HG03571 (cell line): ENCODE measurements around the gene TRIM45.
"Not testable (repeated sequence)": the region's sequence is repeated elsewhere in the genome, so short reads cannot be mapped to it uniquely, and the experiment has no call there.

Experiments
- ATAC-seq: cut with Tn5 transposase; IDR thresholded peaks from one replicate; pipeline ENCODE4 v1.9.1; 2021; ENCODE audit not compliant: unreplicated experiment

TRIM45 gene

DNA sequence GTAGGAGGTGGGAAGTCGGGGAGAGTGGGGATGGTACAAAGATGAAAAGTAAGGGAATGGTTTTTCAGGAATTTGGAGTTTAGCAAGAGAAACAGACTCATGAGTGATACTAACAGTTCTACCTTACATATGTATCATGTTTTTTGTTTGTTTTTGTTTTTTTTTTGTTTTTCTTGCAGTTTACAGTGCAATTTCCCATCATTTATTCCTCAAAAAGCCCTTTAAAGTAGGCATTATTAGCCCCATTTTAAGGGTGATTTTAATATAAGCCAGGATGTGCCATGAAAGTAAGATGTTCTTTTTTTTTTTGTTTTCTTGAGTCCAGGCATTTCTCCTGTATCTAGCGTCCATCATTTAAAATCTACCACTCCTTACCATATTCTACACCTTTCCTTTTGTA lies 13.8 kb upstream of the TRIM45 start:
- ATAC-seq: no peak

- no peak for ATAC-seq
These were observed 9.0 kb upstream of the TRIM45 start for GRCh38 chr1:117130526-117130925.

DNA sequence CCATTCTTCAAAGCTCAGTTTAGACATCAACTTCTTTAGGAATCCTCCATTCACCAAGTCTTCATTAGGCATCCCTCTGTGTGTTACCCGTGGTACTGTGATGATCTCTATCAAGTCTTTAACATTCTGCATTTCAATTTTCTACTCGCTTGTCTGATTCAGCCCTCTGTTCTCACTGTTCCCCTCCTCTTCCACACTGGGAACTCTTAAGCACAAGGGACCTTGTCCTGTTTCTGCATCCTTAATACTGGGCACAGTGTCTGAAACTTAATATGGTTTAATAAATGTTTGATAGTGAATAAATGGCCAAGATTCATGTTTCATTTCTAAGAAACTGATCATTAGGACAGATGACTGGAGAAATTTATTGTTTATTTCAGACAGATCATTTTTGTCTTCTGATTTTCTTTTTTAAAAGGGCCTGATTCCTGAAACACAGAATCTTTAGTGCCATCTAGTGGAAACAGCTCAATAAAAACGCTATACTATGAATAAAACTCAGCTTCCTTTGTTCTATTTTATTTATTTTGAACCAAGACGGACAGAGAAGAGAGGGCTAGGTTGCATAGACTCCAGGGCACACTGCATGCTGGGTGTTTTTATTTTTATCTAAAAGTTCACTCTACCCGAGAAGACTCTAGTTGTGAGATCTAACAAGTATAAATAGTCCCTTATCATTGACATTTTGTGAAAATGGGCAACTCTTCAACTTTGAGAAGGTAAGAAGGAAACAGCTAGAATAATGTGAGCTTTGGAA lies 7.0 kb upstream of the TRIM45 start:
- no peak for ATAC-seq

DNA sequence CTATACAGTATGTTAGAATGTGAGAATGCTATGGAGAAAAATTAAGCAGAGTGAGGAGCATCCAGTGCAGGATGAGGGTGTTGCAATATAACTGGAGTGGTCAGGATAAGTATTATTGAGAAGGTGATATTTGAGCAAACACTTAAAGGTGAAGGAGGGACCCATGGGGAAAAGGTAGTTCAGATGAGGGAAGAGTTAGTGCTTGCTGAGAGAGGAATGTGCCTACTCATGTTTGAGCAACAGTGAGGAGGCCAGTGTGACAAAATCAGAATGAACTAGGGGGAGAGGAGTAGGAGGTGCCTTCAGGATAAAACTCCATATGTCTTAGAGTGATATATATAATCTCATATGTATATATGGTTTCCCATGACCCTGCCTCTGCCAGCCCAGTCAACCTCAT lies 6.2 kb upstream of the TRIM45 start:
- no peak for ATAC-seq

DNA sequence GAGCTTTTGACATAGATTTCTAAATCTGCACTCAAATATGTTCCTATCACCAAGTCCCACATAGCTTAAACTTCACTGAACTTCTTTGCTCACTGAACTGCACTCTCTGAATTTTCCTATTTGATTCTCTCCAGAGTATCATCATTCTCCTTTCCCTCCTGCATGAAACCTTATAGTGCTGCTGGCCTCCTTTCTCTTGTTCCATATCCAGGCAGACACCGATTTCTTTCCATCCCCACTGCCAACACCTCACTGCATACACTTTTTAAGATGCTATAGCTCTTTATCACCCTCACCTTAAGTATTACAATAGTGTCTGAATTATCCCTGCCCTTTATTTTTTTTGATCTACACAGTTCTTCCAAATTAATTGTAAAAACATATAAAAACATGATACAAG lies 3.1 kb upstream of the TRIM45 start:
- ATAC-seq: no peak

- ATAC-seq: no peak
These were observed 1.7 kb upstream of the TRIM45 start for GRCh38 chr1:117123274-117123673.

DNA sequence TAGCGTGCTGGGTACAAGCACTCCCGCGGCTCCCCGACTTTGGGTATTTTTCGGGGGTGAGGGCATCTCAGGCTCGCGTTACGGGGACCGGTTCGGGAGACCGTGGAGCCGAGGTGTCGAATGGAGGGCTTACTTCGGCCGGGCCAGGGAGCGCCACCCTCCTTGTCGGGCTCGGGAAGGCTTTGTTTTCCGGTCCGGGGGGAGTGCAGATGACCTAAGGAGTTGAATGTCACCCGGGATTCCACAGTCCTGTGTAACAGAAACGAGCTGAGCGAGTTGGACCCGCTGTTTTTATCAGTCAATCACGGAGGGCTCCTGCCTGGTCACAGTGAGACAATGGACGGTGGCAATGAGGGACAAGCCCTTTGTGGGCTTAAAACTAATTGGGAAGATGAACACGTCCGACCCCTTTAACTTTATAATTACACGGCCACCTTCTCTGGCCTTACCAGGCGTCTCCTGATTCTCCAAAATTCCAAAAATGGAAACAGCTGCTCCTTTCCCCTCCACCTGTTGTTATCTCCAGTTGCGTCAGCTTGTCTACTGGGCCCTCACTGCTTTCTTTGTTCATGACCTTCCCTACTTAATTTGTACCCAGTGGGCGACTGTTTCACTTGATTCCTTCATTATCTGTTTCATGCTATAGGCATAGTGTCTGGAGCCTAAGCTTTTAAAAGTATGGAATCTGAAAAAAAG lies 929 bp upstream of the TRIM45 start:
- peak; percentile 0 for ATAC-seq

- ATAC-seq: no peak
These were observed 568 bp downstream of the TRIM45 start for GRCh38 chr1:117120774-117121588.

DNA sequence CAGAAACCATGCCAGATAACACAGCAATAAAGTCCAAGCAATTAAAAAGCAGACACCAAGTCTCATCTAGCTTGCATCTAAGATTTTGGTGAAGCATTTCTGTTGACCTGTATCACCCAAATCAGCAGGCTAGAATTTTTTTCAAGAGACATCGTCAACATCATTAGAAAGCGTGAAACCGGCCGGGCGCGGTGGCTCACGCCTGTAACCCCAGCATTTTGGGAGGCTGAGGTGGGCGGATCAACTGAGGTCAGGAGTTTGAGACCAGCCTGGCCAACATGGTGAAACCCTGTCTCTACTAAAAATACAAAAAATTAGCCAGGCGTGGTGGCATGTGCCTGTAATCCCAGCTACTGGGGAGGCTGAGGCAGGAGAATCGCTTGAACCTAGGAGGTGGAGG lies 2.4 kb downstream of the TRIM45 start:
- ATAC-seq: not testable (repeated sequence)

GRCh38 chr1:117118137-117118536 lies 3.4 kb downstream of the TRIM45 start:
- no peak for ATAC-seq

DNA sequence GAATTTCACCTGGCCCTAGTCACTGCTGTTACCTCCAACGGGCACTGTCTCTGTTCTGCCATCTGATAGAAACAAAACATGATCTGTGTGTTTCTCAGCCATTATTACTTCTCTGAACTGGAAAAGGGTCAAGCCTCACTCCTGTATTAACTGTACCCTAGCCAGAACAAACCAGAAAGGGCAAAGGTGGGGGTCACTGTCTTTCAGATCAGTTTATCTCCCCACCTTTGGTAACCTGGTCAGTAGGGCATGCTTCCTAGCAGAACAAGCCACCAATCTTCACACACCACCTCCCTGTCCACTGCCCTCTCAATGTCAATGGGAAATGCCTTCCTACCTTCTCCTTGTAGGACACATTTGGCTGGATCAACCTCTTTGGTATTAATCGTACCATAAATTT lies 3.9 kb downstream of the TRIM45 start:
- no peak for ATAC-seq

GRCh38 chr1:117116784-117117130 lies 4.8 kb downstream of the TRIM45 start:
- ATAC-seq: no peak

- ATAC-seq: no peak
These were observed 5.3 kb downstream of the TRIM45 start for GRCh38 chr1:117116090-117116783.

DNA sequence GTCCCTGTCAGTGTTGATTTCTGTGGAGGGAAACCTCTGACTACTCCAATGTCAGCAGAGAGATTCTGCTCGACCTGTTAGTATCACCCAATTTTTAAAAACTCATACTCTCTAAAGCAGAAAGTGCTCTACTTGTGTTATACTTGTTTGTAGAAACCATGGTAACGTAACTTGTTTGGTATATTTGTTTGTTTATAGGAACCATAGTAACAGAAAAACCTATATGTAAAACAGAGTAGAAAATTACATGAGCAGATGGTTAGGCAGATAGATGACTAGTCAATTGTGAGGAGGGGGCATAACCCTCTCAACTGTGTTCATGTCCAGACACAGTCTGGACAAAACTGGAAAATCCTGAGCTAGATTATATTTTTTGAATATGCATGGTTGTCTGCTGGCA lies 6.7 kb downstream of the TRIM45 start:
- ATAC-seq: no peak

GRCh38 chr1:117113199-117113598 lies 8.3 kb downstream of the TRIM45 start:
- no peak for ATAC-seq

DNA sequence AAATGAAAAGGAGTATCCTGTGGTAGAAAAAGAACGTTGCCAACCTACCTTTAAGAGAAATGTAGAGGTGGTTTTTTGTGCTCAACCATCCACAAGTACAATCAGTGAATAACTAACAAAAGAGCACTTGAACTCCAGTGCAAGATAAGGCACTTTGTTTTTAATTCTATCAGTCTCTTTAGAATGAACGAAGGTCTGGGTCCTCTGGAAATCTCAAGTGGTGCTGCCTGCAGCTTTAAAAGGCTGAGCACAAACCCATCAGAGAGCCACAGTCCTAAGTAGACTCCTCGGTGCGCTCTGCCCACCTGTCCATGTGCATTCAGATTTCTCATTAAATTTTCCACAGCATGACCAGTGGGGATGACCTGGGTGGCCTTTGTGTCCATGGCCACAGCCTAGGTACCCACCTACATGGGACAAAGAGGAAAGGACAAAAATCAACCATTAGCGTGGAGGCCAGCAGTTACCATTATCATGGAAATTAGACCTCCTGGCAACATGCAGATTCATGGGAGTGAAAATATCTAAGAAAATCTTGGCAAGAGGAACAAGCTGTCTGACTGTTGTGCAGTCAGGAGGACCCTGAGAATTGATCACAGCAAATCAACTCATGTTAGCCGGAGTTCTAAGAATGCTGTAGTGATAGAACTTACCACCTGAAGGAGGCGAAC lies 9.4 kb downstream of the TRIM45 start:
- ATAC-seq: no peak

GRCh38 chr1:117110774-117111173 lies 10.8 kb downstream of the TRIM45 start:
- ATAC-seq: no peak

- ATAC-seq: no peak
These were observed 14.2 kb downstream of the TRIM45 start for GRCh38 chr1:117107364-117107763.

DNA sequence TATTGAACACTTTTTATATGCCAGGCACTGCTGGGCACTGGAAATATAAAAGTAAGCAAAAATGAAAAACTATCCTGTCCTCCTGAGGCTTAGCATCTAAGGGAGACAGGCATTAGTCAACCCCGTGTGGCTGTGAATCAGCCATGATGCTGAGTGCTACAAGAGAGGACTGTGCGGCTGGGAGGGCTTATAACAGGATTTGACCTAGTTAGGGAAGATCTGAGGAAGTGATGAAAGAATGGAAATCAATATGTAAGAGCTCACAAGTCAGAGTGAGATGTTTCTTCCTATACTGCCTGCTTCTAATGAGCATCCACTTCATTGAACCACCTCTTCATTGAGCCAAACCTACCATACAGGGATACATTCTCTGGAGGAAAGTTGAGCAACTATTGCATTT lies 15.1 kb downstream of the TRIM45 start:
- ATAC-seq: no peak

DNA sequence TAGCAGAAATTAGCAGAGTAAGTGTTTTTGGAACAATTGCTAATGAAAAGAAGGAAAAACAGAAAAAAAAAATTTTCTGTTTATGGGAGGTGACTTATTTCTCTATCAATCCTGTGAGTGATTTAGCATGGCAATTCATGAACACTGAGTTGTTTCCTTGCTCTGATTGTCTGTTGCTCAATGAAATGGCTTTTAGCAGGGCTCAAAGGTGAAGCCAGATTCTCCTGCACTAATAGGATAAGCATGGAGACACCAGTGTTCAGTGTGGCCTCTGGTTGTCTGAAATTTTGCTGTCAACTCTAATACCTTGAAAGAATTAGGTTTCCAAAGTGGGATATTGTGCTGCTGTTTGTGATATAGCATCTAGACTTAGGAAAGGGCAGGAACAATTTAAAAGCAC lies 15.8 kb downstream of the TRIM45 start:
- no peak for ATAC-seq

DNA sequence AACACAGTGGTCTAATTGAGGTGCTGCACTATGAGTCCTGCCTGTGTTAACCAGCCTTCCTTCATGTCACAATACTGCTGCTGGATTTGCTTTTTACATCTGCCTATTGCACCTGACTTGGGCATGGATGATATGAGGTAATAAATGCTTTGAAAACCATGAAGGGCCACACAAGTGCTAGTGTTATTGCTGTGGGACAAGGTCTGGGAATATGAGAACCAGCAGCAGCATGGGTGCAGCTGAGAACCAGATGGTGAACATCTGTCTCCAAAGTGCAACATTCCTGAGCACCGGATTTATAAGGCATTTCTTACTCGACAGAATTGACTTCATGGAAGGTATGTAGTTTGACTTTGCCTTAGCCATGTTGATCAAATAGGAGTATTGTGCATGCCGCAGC lies 16.6 kb downstream of the TRIM45 start:
- no peak for ATAC-seq
